Stimulated activated naive B cell treated with anti-CD40 and anti-IgM and Interleukin-4, amounts not matched to agents 10 μg/mL and 1 μg/mL and 100 μg/mL, for 72 hours (primary cell): ENCODE data around the gene IL16.

Experiments
- ATAC-seq, 2 donors: fragments of 150-1000 bp; cut with Tn5 transposase; replicated peaks; 2 replicates each; pipeline ENCODE4 v1.10.0; 2021; ENCODE audit warnings: moderate library complexity in 1 of 2
- DNase-seq: peaks from one replicate; pipeline ENCODE4 v3.0.0; 2021
- H3K27ac Mint-ChIP-seq: one replicate; pipeline ENCODE4 v1.8.0; 2022; ENCODE audit warnings: mild to moderate bottlenecking, mixed read lengths
- H3K27me3 Mint-ChIP-seq, 2 donors: one replicate each; pipeline ENCODE4 v1.8.0; 2022; ENCODE audit warnings: mixed read lengths in 2 of 2
- H3K36me3 Mint-ChIP-seq, 2 donors: one replicate each; pipeline ENCODE4 v1.8.0; 2022; ENCODE audit warnings: mixed read lengths in 2 of 2, mild to moderate bottlenecking in 1 of 2
- H3K4me1 Mint-ChIP-seq, 2 donors: one replicate each; pipeline ENCODE4 v1.8.0; 2022; ENCODE audit warnings: mixed read lengths in 2 of 2, mild to moderate bottlenecking in 1 of 2
- H3K4me3 Mint-ChIP-seq, 2 donors: one replicate each; pipeline ENCODE4 v1.8.0; 2022; ENCODE audit warnings: mild to moderate bottlenecking in 2 of 2, mixed read lengths in 2 of 2, moderate library complexity in 1 of 2
- H3K9me3 Mint-ChIP-seq, 2 donors: one replicate each; pipeline ENCODE4 v1.8.0; 2022; ENCODE audit warnings: mixed read lengths in 2 of 2, mild to moderate bottlenecking in 1 of 2

Gene IL16

GRCh38 chr15:81165535-81165934 lies 31.1 kb upstream of the IL16 start:
- DNase-seq (no peak), ATAC-seq (no peak)
- Mint-ChIP-seq H3K36me3 (no peaks in the 10 kb centered on the region), H3K4me3 (no peak overlapping the region), H3K9me3 (no peaks in the 10 kb centered on the region), H3K27ac (no peak overlapping the region), H3K27me3 (peaks cover 19 to 28% of the 10 kb centered on the region in 2 donors), H3K4me1 (peaks cover 20% of the 10 kb centered on the region in 2 donors)

GRCh38 chr15:81166636-81167305 lies 29.9 kb upstream of the IL16 start:
- ATAC-seq = no peak

GRCh38 chr15:81168131-81168526 lies 28.6 kb upstream of the IL16 start:
- Mint-ChIP-seq H3K4me1 (peaks cover 0 to 2% of the 10 kb centered on the region in 2 donors), H3K4me3 (no peak overlapping the region), H3K27me3 (peaks cover 20 to 23% of the 10 kb centered on the region in 2 donors), H3K36me3 (no peaks in the 10 kb centered on the region), H3K9me3 (no peaks in the 10 kb centered on the region), H3K27ac (no peak overlapping the region)
- ATAC-seq (no peak), DNase-seq (no peak)

More at GRCh38 chr15:81166636-81167305, 29.9 kb upstream of the IL16 start:
- no peak for DNase-seq
- Mint-ChIP-seq H3K9me3 (no peaks in the 10 kb centered on the region), H3K27me3 (peaks cover 20 to 24% of the 10 kb centered on the region in 2 donors), H3K4me1 (peaks cover 8% of the 10 kb centered on the region in 2 donors), H3K36me3 (no peaks in the 10 kb centered on the region), H3K4me3 (no peak overlapping the region), H3K27ac (no peak overlapping the region)

GRCh38 chr15:81168644-81169043 lies 28.0 kb upstream of the IL16 start:
- no peaks in the 10 kb centered on the region for H3K9me3 Mint-ChIP-seq
- no peaks in the 10 kb centered on the region for H3K36me3 Mint-ChIP-seq
- no peak overlapping the region for H3K27ac Mint-ChIP-seq

GRCh38 chr15:81170511-81170910 lies 26.2 kb upstream of the IL16 start:
- no peaks in the 10 kb centered on the region for H3K36me3 Mint-ChIP-seq
- ATAC-seq = no peak
- H3K9me3 Mint-ChIP-seq = no peaks in the 10 kb centered on the region
- peaks cover 0 to 2% of the 10 kb centered on the region in 2 donors for H3K4me1 Mint-ChIP-seq
- no peak for DNase-seq
- no peak overlapping the region for H3K4me3 Mint-ChIP-seq
- H3K27ac Mint-ChIP-seq = no peak overlapping the region
- H3K27me3 Mint-ChIP-seq = peaks cover 12 to 16% of the 10 kb centered on the region in 2 donors

More at GRCh38 chr15:81168644-81169043, 28.0 kb upstream of the IL16 start:
- ATAC-seq (no peak), DNase-seq (no peak)
- Mint-ChIP-seq H3K27me3 (peaks cover 20 to 23% of the 10 kb centered on the region in 2 donors), H3K4me3 (no peak overlapping the region), H3K4me1 (peaks cover 0 to 2% of the 10 kb centered on the region in 2 donors)

- Mint-ChIP-seq H3K4me3 (no peak overlapping the region), H3K36me3 (no peaks in the 10 kb centered on the region), H3K4me1 (peaks cover 0 to 2% of the 10 kb centered on the region in 2 donors), H3K27me3 (peaks cover 14 to 16% of the 10 kb centered on the region in 2 donors), H3K9me3 (no peaks in the 10 kb centered on the region), H3K27ac (no peak overlapping the region)
- no peak for DNase-seq
- no peak for ATAC-seq
These were observed 25.4 kb upstream of the IL16 start for GRCh38 chr15:81171286-81171685.

GRCh38 chr15:81174125-81174791 lies 22.4 kb upstream of the IL16 start:
- ATAC-seq (no peak), DNase-seq (no peak)
- H3K27ac Mint-ChIP-seq = no peak overlapping the region
- H3K4me1 Mint-ChIP-seq = no peaks in the 10 kb centered on the region
- peaks cover 16 to 17% of the 10 kb centered on the region in 2 donors for H3K27me3 Mint-ChIP-seq
- H3K9me3 Mint-ChIP-seq = no peaks in the 10 kb centered on the region
- no peaks in the 10 kb centered on the region for H3K36me3 Mint-ChIP-seq
- no peak overlapping the region for H3K4me3 Mint-ChIP-seq

GRCh38 chr15:81174792-81175327 lies 21.8 kb upstream of the IL16 start:
- peaks cover 16 to 22% of the 10 kb centered on the region in 2 donors for H3K27me3 Mint-ChIP-seq
- H3K4me1 Mint-ChIP-seq = no peaks in the 10 kb centered on the region
- DNase-seq = no peak

GRCh38 chr15:81175496-81175895 lies 21.2 kb upstream of the IL16 start:
- Mint-ChIP-seq H3K36me3 (no peaks in the 10 kb centered on the region), H3K4me1 (no peaks in the 10 kb centered on the region), H3K4me3 (no peak overlapping the region), H3K27ac (no peak overlapping the region), H3K9me3 (no peaks in the 10 kb centered on the region), H3K27me3 (peaks cover 16 to 22% of the 10 kb centered on the region in 2 donors)
- DNase-seq (no peak), ATAC-seq (no peak)

More at GRCh38 chr15:81174792-81175327, 21.8 kb upstream of the IL16 start:
- no peaks in the 10 kb centered on the region for H3K36me3 Mint-ChIP-seq
- ATAC-seq = no peak
- H3K4me3 Mint-ChIP-seq = no peak overlapping the region
- H3K27ac Mint-ChIP-seq = no peak overlapping the region
- H3K9me3 Mint-ChIP-seq = no peaks in the 10 kb centered on the region

- no peaks in the 10 kb centered on the region for H3K36me3 Mint-ChIP-seq
- peaks cover 17 to 18% of the 10 kb centered on the region in 2 donors for H3K27me3 Mint-ChIP-seq
- DNase-seq (no peak), ATAC-seq (no peak)
- H3K4me1 Mint-ChIP-seq = no peaks in the 10 kb centered on the region
- no peaks in the 10 kb centered on the region for H3K9me3 Mint-ChIP-seq
- no peak overlapping the region for H3K4me3 Mint-ChIP-seq
- no peak overlapping the region for H3K27ac Mint-ChIP-seq
These were observed 20.3 kb upstream of the IL16 start for GRCh38 chr15:81176291-81176893.

GRCh38 chr15:81178365-81178764 lies 18.3 kb upstream of the IL16 start:
- Mint-ChIP-seq H3K4me1 (no peaks in the 10 kb centered on the region), H3K27ac (no peak overlapping the region), H3K27me3 (peaks cover 16 to 26% of the 10 kb centered on the region in 2 donors), H3K36me3 (no peaks in the 10 kb centered on the region), H3K9me3 (no peaks in the 10 kb centered on the region), H3K4me3 (no peak overlapping the region)
- DNase-seq = no peak
- no peak for ATAC-seq

- peaks cover 29 to 36% of the 10 kb centered on the region in 2 donors for H3K27me3 Mint-ChIP-seq
- no peak for ATAC-seq
- no peak overlapping the region for H3K4me3 Mint-ChIP-seq
- no peaks in the 10 kb centered on the region for H3K4me1 Mint-ChIP-seq
- H3K9me3 Mint-ChIP-seq = no peaks in the 10 kb centered on the region
- no peak for DNase-seq
- H3K27ac Mint-ChIP-seq = no peak overlapping the region
- H3K36me3 Mint-ChIP-seq = no peaks in the 10 kb centered on the region
These were observed 15.5 kb upstream of the IL16 start for GRCh38 chr15:81181220-81181619.

GRCh38 chr15:81182031-81182755 lies 14.5 kb upstream of the IL16 start:
- ATAC-seq (no peak), DNase-seq (no peak)
- no peaks in the 10 kb centered on the region for H3K36me3 Mint-ChIP-seq
- H3K27me3 Mint-ChIP-seq = peaks cover 25 to 36% of the 10 kb centered on the region in 2 donors
- no peak overlapping the region for H3K27ac Mint-ChIP-seq
- no peaks in the 10 kb centered on the region for H3K4me1 Mint-ChIP-seq
- no peak overlapping the region for H3K4me3 Mint-ChIP-seq
- no peaks in the 10 kb centered on the region for H3K9me3 Mint-ChIP-seq
